ENCODE data around the gene PIGK.

GRCh38 chr1:77100875-77101274 lies 118.4 kb downstream of the PIGK start:
- TF ChIP-seq CTCF (conservative IDR thresholded peaks at IDR 0.05; ENCODE audit: low read length): no peak
- TF ChIP-seq EZH2phosphoT487 (IDR thresholded peaks at IDR 0.05; ENCODE audit: borderline replicate concordance, low read depth, low read length): no peak
